Adrenal gland (tissue), 12 donors: ENCODE results near the gene CAD. TPM values are rescaled to one million over a fixed set of nuclear protein-coding genes. Genes with fewer than 3 reads are reported as not detected.

Experiments used
- DNase-seq, 7 donors: peaks; one replicate each; pipeline ENCODE4 v3.0.0-alpha.2; 2019 to 2020
- H3K27ac ChIP-seq, 5 donors: fragments of 200-600 bp; sonication (generic) in 4 of 5; 1 replicate in 3 of 5; 2 replicates in 2 of 5; pipeline versions ENCODE4 v1.5.1 to v1.8.0; 2016 to 2020; ENCODE audit warnings: mild to moderate bottlenecking in 1 of 5
- H3K27me3 ChIP-seq: fragments of 200-600 bp; 2 replicates; pipeline ENCODE4 v1.8.0; 2021
- H3K36me3 ChIP-seq, 2 donors: fragments of 200-600 bp; replicated peaks in 1 of 2; 1 replicate in 1 of 2; 2 replicates in 1 of 2; pipeline versions ENCODE4 v1.5.1 to v1.8.0; 2018 to 2022
- H3K4me1 ChIP-seq, 2 donors: fragments of 200-600 bp; replicated peaks in 1 of 2; 1 replicate in 1 of 2; 2 replicates in 1 of 2; pipeline versions ENCODE4 v1.5.1 to v1.8.0; 2018 to 2021
- H3K4me3 ChIP-seq, 4 donors: fragments of 200-600 bp; sonication (generic) in 3 of 4; one replicate each; pipeline ENCODE4 v1.5.1; 2016 to 2018
- H3K9me3 ChIP-seq, 3 donors: fragments of 200-600 bp; sonication (generic) in 1 of 3; replicated peaks in 1 of 3; 1 replicate in 2 of 3; 2 replicates in 1 of 3; pipeline versions ENCODE4 v1.5.1 to v1.8.0; 2016 to 2021
- CTCF ChIP-seq, 6 experiments: fragments of 450-650 bp in 4 of 6; fragments of 200-600 bp in 2 of 6; sonication (generic) in 1 of 6; IDR thresholded peaks; 1 replicate in 5 of 6; 2 replicates in 1 of 6; pipeline versions ENCODE4 v1.5.1 to v1.8.0; 2016 to 2021; ENCODE audit warnings: antibody characterized with exemption in 6 of 6, mild to moderate bottlenecking in 2 of 6, moderate library complexity in 1 of 6
- POLR2A ChIP-seq, 2 donors: fragments of 450-650 bp; IDR thresholded peaks; one replicate each; pipeline ENCODE4 v1.6.1; 2017; ENCODE audit warnings: antibody characterized with exemption in 2 of 2, mild to moderate bottlenecking in 2 of 2, moderate library complexity in 1 of 2
- WGBS, 4 donors: extraction: QIAGEN DNeasy Blood & Tissue Kit in 2 of 4; methylation state at CpG; one replicate each; pipeline versions ENCODE4 v1.1.5 to v1.1.7; 2013 to 2017; 5-methylcytosine and 5-hydroxymethylcytosine counted together
- intact Hi-C, 2 donors: fragments of 100-400 bp; cut with DNase I; formaldehyde crosslinking; loops; one replicate each; pipeline versions ENCODE4 v1.14.1 to v1.15.0; 2022 to 2023
- polyA plus RNA-seq, 3 donors: library from polyadenylated mRNA; stranded (reverse); fragments of 200-250 nt in 2 of 3; fragments of 350-450 nt in 1 of 3; fragmentation: Illumina TruSeq in 1 of 3; extraction: RNeasy Lipid Tissue Mini Kit (QIAGEN cat#74804) in 1 of 3; gene quantifications; one replicate each; pipeline ENCODE4 v1.2.3, GENCODE V29; 2013 to 2014
- total RNA-seq, 9 donors: library from RNA; depleted of rRNA in 4 of 9; stranded (reverse); fragments of >200 nt in 4 of 9; fragments of 120-200 nt in 1 of 9; fragmentation: NEBNext Ultra II Directional in 1 of 9; extraction: Animal tissue kit (Norgen Biotek cat#: 25700) in 1 of 9; gene quantifications; one replicate each; pipeline versions ENCODE4 v1.1.0 to v1.2.4, GENCODE V29; 2013 to 2023
- donor health status: healthy with polysubstance abuse.
- donor health status: Bipolar disorder and iron deficiency.
- donor health status: DM: yes; HTN: yes; CAD: no.
- donor health status: DM: no; HTN: no; CAD: no.
- donor health status: DM: no; HTN: no; CAD: no.
- donor health status: DM: yes; HTN: yes; CAD: no.

Gene CAD
- total and polyA plus RNA-seq, 12 donors: 8.9 to 70.5 (median 18.4) TPM

- peaks cover 3 to 12% of the 10 kb centered on the region in 2 donors for H3K4me1 ChIP-seq
- H3K9me3 ChIP-seq: no peaks in the 10 kb centered on the region
- H3K36me3 ChIP-seq: peaks cover 0 to 38% of the 10 kb centered on the region in 2 donors
- no peaks in the 10 kb centered on the region for H3K27me3 ChIP-seq
- no peak for DNase-seq
- 94 to 98% (median 95%) methylated on average over 7 of the region's 7 CpGs for WGBS, 4 donors
- intact Hi-C loops: no loop called here
- no peak overlapping the region for H3K27ac ChIP-seq
- H3K4me3 ChIP-seq: no peak overlapping the region
- TF ChIP-seq CTCF (IDR thresholded peaks at IDR 0.05): no peak
- TF ChIP-seq POLR2A (IDR thresholded peaks at IDR 0.05): no peak
These were observed 2.9 kb downstream of the CAD start for GRCh38 chr2:27220091-27220490.

- TF ChIP-seq CTCF (IDR thresholded peaks at IDR 0.05) (no peak), POLR2A (IDR thresholded peaks at IDR 0.05) (no peak)
- intact Hi-C loops: no loop called here
- H3K4me1 ChIP-seq: peaks cover 3 to 12% of the 10 kb centered on the region in 2 donors
- 79 to 99% (median 94%) methylated on average over 3 of the region's 3 CpGs for WGBS, 4 donors
- no peak for DNase-seq
- H3K36me3 ChIP-seq: peaks cover 0 to 48% of the 10 kb centered on the region in 2 donors
- H3K4me3 ChIP-seq: no peak overlapping the region
- no peaks in the 10 kb centered on the region for H3K27me3 ChIP-seq
- no peaks in the 10 kb centered on the region for H3K9me3 ChIP-seq
- H3K27ac ChIP-seq: no peak overlapping the region
These were observed 4.0 kb downstream of the CAD start for GRCh38 chr2:27221166-27221565.

GRCh38 chr2:27222407-27222806 lies 5.2 kb downstream of the CAD start:
- Histone ChIP-seq H3K4me3 (no peak overlapping the region), H3K27me3 (no peaks in the 10 kb centered on the region), H3K36me3 (peaks cover 0 to 61% of the 10 kb centered on the region in 2 donors), H3K4me1 (peaks cover 3 to 8% of the 10 kb centered on the region in 2 donors), H3K27ac (no peak overlapping the region), H3K9me3 (no peaks in the 10 kb centered on the region)
- 89 to 100% (median 96%) methylated on average over 5 of the region's 5 CpGs for WGBS, 4 donors
- TF ChIP-seq POLR2A (IDR thresholded peaks at IDR 0.05) (no peak), CTCF (IDR thresholded peaks at IDR 0.05) (no peak)
- DNase-seq: no peak
- intact Hi-C loops: no loop called here

- DNase-seq: no peak
- intact Hi-C loops: no loop called here
- 95 to 100% (median 98%) methylated on average over 4 to 6 of the region's 6 CpGs for WGBS, 4 donors
- Histone ChIP-seq H3K4me3 (no peak overlapping the region), H3K27me3 (no peaks in the 10 kb centered on the region), H3K9me3 (no peaks in the 10 kb centered on the region), H3K4me1 (no peaks in the 10 kb centered on the region), H3K36me3 (peaks cover 0 to 69% of the 10 kb centered on the region in 2 donors), H3K27ac (no peak overlapping the region)
- TF ChIP-seq CTCF (IDR thresholded peaks at IDR 0.05) (no peak), POLR2A (IDR thresholded peaks at IDR 0.05) (no peak)
These were observed 6.2 kb downstream of the CAD start for GRCh38 chr2:27223416-27223815.
